H1 (cell line): Measurements from ENCODE around the gene SLC25A48. TPM values are rescaled to one million over a fixed set of nuclear protein-coding genes. Genes with fewer than 3 reads are reported as not detected.

Source experiments
- CTCF ChIA-PET: fragments of 300-600 bp; sonication (Branson Sonifier 250); formaldehyde crosslinking; loops from one replicate; lab custom pipeline; 2021; ENCODE audit not compliant: partially characterized antibody; lab: Charles Lee
- POLR2A ChIA-PET: fragments of 300-600 bp; sonication (Branson Sonifier 250); formaldehyde crosslinking; loops from one replicate; lab custom pipeline; 2021; ENCODE audit warnings: inconsistent platforms; ENCODE audit not compliant: partially characterized antibody; lab: Charles Lee
- DNase-seq, 2 experiments: peaks; one replicate each; pipeline versions ENCODE4 v3.0.0 to v3.0.0-alpha.2; 2010 to 2022; ENCODE audit warnings: low spot score in 2 of 2, low read depth in 1 of 2, mixed read lengths in 1 of 2
- FAIRE-seq: peaks from 2 replicates; lab custom pipeline; 2011; peaks lifted over from hg19 to GRCh38; lab: Jason Lieb, UNC
- H2AFZ ChIP-seq: 2 replicates; pipeline ENCODE4 v1.8.1; 2012; ENCODE audit warnings: low read length, inconsistent platforms
- H2AK5ac ChIP-seq: 2 replicates; pipeline ENCODE4 v1.6.1; 2013; ENCODE audit warnings: low read depth, low read length
- H2BK120ac ChIP-seq: replicated peaks from 2 replicates; pipeline ENCODE3; 2013; ENCODE audit warnings: low read depth, low read length, inconsistent platforms
- H2BK12ac ChIP-seq: 2 replicates; pipeline ENCODE4 v1.6.1; 2013; ENCODE audit warnings: low read depth, low read length
- H2BK15ac ChIP-seq: 2 replicates; pipeline ENCODE4 v1.6.1; 2013; ENCODE audit warnings: low read length
- H2BK20ac ChIP-seq: 2 replicates; pipeline ENCODE4 v1.6.1; 2013; ENCODE audit warnings: low read length
- H2BK5ac ChIP-seq: 2 replicates; pipeline ENCODE4 v1.6.1; 2013; ENCODE audit warnings: low read depth, low read length
- H3K14ac ChIP-seq: 2 replicates; pipeline ENCODE4 v1.6.1; 2013; ENCODE audit warnings: inconsistent platforms; ENCODE audit not compliant: insufficient read length
- H3K18ac ChIP-seq: 2 replicates; pipeline ENCODE4 v1.6.1; 2013; ENCODE audit warnings: low read length; ENCODE audit errors: extremely low read depth
- H3K23ac ChIP-seq: 2 replicates; pipeline ENCODE4 v1.6.1; 2013; ENCODE audit warnings: inconsistent platforms; ENCODE audit not compliant: insufficient read length
- H3K23me2 ChIP-seq: 2 replicates; pipeline ENCODE4 v1.6.1; 2013; ENCODE audit warnings: low read depth, low read length
- H3K27ac ChIP-seq: 2 replicates; pipeline ENCODE4 v1.6.1; 2011; ENCODE audit warnings: low read depth, low read length, inconsistent platforms
- H3K27me3 ChIP-seq, 4 experiments: replicated peaks in 1 of 4; 1 replicate in 1 of 4; 2 replicates in 3 of 4; pipeline versions ENCODE4 v1.6.1 to v1.8.1; 2011 to 2013; ENCODE audit warnings: low read length in 3 of 4, mild to moderate bottlenecking in 3 of 4, inconsistent platforms in 2 of 4, mixed read lengths in 2 of 4, moderate library complexity in 1 of 4; ENCODE audit not compliant: control insufficient read depth in 3 of 4, insufficient read depth in 3 of 4; ENCODE audit errors: extremely low read depth in 1 of 4
- H3K36me3 ChIP-seq, 4 experiments: 2 replicates each; pipeline versions ENCODE4 v1.6.1 to v1.8.1; 2011 to 2013; ENCODE audit warnings: mild to moderate bottlenecking in 4 of 4, low read length in 3 of 4, moderate library complexity in 2 of 4, control low read depth in 1 of 4, inconsistent platforms in 1 of 4; ENCODE audit not compliant: insufficient read depth in 4 of 4, control insufficient read depth in 2 of 4
- H3K4ac ChIP-seq: replicated peaks from 2 replicates; pipeline ENCODE3; 2013; ENCODE audit warnings: low read length, low read depth, mixed read lengths, inconsistent platforms; ENCODE audit not compliant: insufficient read length
- H3K4me1 ChIP-seq, 4 experiments: replicated peaks in 1 of 4; 1 replicate in 1 of 4; 2 replicates in 3 of 4; pipeline versions ENCODE4 v1.6.1 to v1.8.1; 2011 to 2013; ENCODE audit warnings: low read length in 3 of 4, inconsistent platforms in 2 of 4, mixed read lengths in 1 of 4; ENCODE audit not compliant: insufficient read depth in 4 of 4, control insufficient read depth in 3 of 4
- H3K4me2 ChIP-seq, 2 experiments: 2 replicates each; pipeline versions ENCODE4 v1.6.1 to v1.8.1; 2011 to 2013; ENCODE audit warnings: low read depth in 2 of 2, low read length in 2 of 2, control low read depth in 1 of 2, inconsistent platforms in 1 of 2, mild to moderate bottlenecking in 1 of 2; ENCODE audit not compliant: insufficient read depth in 1 of 2
- H3K4me3 ChIP-seq, 4 experiments: fragments of 200-600, 300-600 bp in 1 of 4; sonication (generic), shearing (Covaris generic), sonication (Bioruptor Twin) in 1 of 4; 2 replicates each; pipeline versions ENCODE4 v1.5.1 to v1.8.1; 2011 to 2016; ENCODE audit warnings: low read length in 4 of 4, low read depth in 3 of 4, control low read depth in 2 of 4, inconsistent platforms in 2 of 4, mild to moderate bottlenecking in 2 of 4, mixed read lengths in 1 of 4, moderate library complexity in 1 of 4; ENCODE audit not compliant: insufficient read depth in 2 of 4; ENCODE audit errors: extremely low read depth in 1 of 4
- H3K56ac ChIP-seq: replicated peaks from 2 replicates; pipeline ENCODE3; 2013; ENCODE audit warnings: low read depth, mild to moderate bottlenecking, mixed read lengths, low read length, inconsistent platforms; ENCODE audit not compliant: insufficient read length
- H3K79me1 ChIP-seq: 2 replicates; pipeline ENCODE4 v1.6.1; 2013; ENCODE audit warnings: low read depth, low read length, control low read depth
- H3K79me2 ChIP-seq, 2 experiments: 2 replicates each; pipeline versions ENCODE4 v1.6.1 to v1.8.1; 2012 to 2013; ENCODE audit warnings: low read length in 2 of 2, mild to moderate bottlenecking in 2 of 2, inconsistent platforms in 1 of 2; ENCODE audit not compliant: insufficient read depth in 2 of 2, control insufficient read depth in 1 of 2
- H3K9ac ChIP-seq, 4 experiments: replicated peaks in 1 of 4; 1 replicate in 1 of 4; 2 replicates in 3 of 4; pipeline versions ENCODE4 v1.6.1 to v1.8.1; 2011 to 2013; ENCODE audit warnings: low read depth in 3 of 4, low read length in 3 of 4, control low read depth in 2 of 4, mild to moderate bottlenecking in 2 of 4, moderate library complexity in 2 of 4, inconsistent platforms in 1 of 4; ENCODE audit errors: extremely low read depth in 1 of 4
- H3K9me3 ChIP-seq, 2 experiments: 2 replicates each; pipeline versions ENCODE4 v1.6.1 to v1.8.1; 2012 to 2013; ENCODE audit warnings: mild to moderate bottlenecking in 2 of 2, moderate library complexity in 2 of 2, control low read depth in 1 of 2, inconsistent platforms in 1 of 2, low read depth in 1 of 2, low read length in 1 of 2, mixed read lengths in 1 of 2; ENCODE audit not compliant: insufficient read depth in 2 of 2
- H4K20me1 ChIP-seq, 2 experiments: replicated peaks in 1 of 2; 2 replicates each; pipeline versions ENCODE3 to v1.8.1; 2011 to 2013; ENCODE audit warnings: inconsistent platforms in 2 of 2, low read length in 2 of 2, mild to moderate bottlenecking in 1 of 2; ENCODE audit not compliant: insufficient read depth in 2 of 2, control insufficient read depth in 1 of 2
- H4K5ac ChIP-seq: 2 replicates; pipeline ENCODE4 v1.6.1; 2013; ENCODE audit warnings: low read length, low read depth, mixed read lengths, inconsistent platforms; ENCODE audit not compliant: insufficient read length
- H4K8ac ChIP-seq: 2 replicates; pipeline ENCODE4 v1.8.0; 2013; ENCODE audit warnings: mild to moderate bottlenecking, moderate library complexity, low read length, inconsistent platforms; ENCODE audit not compliant: insufficient read depth; ENCODE audit errors: extremely low read depth
- H4K91ac ChIP-seq: replicated peaks from 2 replicates; pipeline ENCODE3; 2013; ENCODE audit warnings: low read length, mixed read lengths, inconsistent platforms; ENCODE audit not compliant: insufficient read length
- CEBPB ChIP-seq: IDR thresholded peaks from 2 replicates; pipeline ENCODE4 v1.6.1; 2012; ENCODE audit warnings: low read depth, low read length
- CHD1 ChIP-seq: IDR thresholded peaks from 2 replicates; pipeline ENCODE4 v1.6.1; 2012; ENCODE audit warnings: low read depth, low read length, improper control_type of control experiment
- FOSL1 ChIP-seq: IDR thresholded peaks from 2 replicates; pipeline ENCODE4 v1.6.1; 2011; ENCODE audit warnings: mild to moderate bottlenecking, low read depth, low read length, moderate library complexity; ENCODE audit not compliant: insufficient read depth
- GTF2F1 ChIP-seq: IDR thresholded peaks from 2 replicates; pipeline ENCODE4 v1.6.1; 2012; ENCODE audit warnings: low read depth, low read length, improper control_type of control experiment, borderline replicate concordance
- KDM4A ChIP-seq: IDR thresholded peaks from one replicate; pipeline ENCODE4 v1.7.1; 2012; ENCODE audit warnings: low read depth, mild to moderate bottlenecking, moderate library complexity, low read length, inconsistent platforms; ENCODE audit not compliant: severe bottlenecking
- KDM5A ChIP-seq: fragments of 200-600 bp; IDR thresholded peaks from 2 replicates; pipeline ENCODE4 v1.7.1; 2012; ENCODE audit warnings: mild to moderate bottlenecking, low read length, inconsistent platforms, mixed read lengths
- MAX ChIP-seq: IDR thresholded peaks from 2 replicates; pipeline ENCODE4 v1.6.1; 2012; ENCODE audit warnings: inconsistent platforms
- PHF8 ChIP-seq: fragments of 200-600 bp; sonication (generic); conservative IDR thresholded peaks from 2 replicates; pipeline ENCODE4 v1.7.1; 2012; ENCODE audit warnings: low read depth, mild to moderate bottlenecking, inconsistent platforms, low read length, moderate library complexity
- POLR2AphosphoS5 ChIP-seq: IDR thresholded peaks from 2 replicates; pipeline ENCODE4 v1.6.1; 2011; ENCODE audit warnings: low read depth, low read length
- RXRA ChIP-seq: IDR thresholded peaks from 2 replicates; pipeline ENCODE4 v1.6.1; 2011; ENCODE audit warnings: low read depth, mild to moderate bottlenecking, low read length, moderate library complexity; ENCODE audit not compliant: insufficient read depth
- SP1 ChIP-seq: IDR thresholded peaks from 2 replicates; pipeline ENCODE4 v1.6.1; 2011; ENCODE audit warnings: low read depth, low read length
- SP2 ChIP-seq: IDR thresholded peaks from 2 replicates; pipeline ENCODE4 v1.6.1; 2012; ENCODE audit warnings: mild to moderate bottlenecking, low read length, inconsistent platforms
- WGBS, 2 experiments: shearing (Covaris generic) in 1 of 2; methylation state at CpG; one replicate each; pipeline versions ENCODE4 v1.1.6 to v1.1.7; 2013 to 2015; ENCODE audit warnings: low lambda C conversion rate in 2 of 2, mixed read lengths in 2 of 2, inconsistent platforms in 1 of 2, low coverage in 1 of 2, missing lambda C conversion rate in 1 of 2; ENCODE audit not compliant: insufficient replicate concordance in 2 of 2, insufficient coverage in 1 of 2, insufficient read length in 1 of 2; ENCODE audit errors: extremely low coverage in 1 of 2, missing lambda C conversion rate in 1 of 2; 5-methylcytosine and 5-hydroxymethylcytosine counted together
- polyA plus RNA-seq, 7 experiments: library from polyadenylated mRNA; depleted of rRNA in 3 of 7; stranded (reverse) in 5 of 7; unstranded in 2 of 7; fragments of >200 nt in 5 of 7; fragments of 200-250 nt in 2 of 7; gene quantifications; 1 replicate in 5 of 7; 2 replicates in 1 of 7; 4 replicates in 1 of 7; pipeline versions ENCODE4 v1.2.1 to v1.2.3, GENCODE V29; 2011 to 2013; ENCODE audit warnings: missing spikeins in 2 of 7, mixed read lengths in 2 of 7
- total RNA-seq: library from RNA; stranded (reverse); fragmentation: NEBNext Ultra II Directional; extraction: Animal tissue kit (Norgen Biotek cat#: 25700); gene quantifications from 2 replicates; pipeline ENCODE4 v1.2.1, GENCODE V29; 2021

The SLC25A48 gene
- total and polyA plus RNA-seq, 2 of the 8 experiments (the other 6 are each of a cell fraction or from before 2014, with no cell fraction given) = 1.3 to 1.8 TPM

DNA sequence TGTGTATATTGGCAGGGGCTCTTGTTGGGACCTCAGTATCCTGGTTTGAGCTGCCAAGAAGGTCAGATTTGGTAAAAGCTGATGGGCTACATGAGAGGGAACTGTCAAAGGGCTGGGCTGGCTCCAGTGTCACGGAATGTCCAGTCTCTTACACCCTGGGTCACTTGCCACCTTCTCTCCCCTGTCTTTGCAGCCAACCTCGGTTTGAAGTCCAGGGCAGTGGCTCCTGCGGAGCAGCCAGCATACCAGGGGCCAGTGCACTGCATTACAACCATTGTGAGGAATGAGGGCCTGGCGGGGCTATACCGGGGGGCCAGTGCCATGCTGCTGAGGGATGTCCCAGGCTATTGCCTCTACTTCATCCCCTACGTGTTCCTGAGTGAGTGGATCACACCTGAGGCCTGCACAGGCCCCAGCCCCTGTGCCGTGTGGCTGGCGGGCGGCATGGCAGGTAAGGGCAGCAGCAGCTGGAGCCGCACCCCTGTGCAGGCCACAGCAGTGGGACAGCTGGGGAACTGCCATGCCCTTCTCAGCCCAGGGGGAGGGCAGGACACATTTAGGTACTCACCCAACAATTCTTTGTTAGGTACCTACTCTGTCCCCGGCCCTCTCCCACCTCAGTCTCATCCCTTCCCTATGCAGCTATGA, 36.9 kb downstream of the SLC25A48 start:
- no peaks in the 10 kb centered on the region for H3K79me2 ChIP-seq
- H3K23ac ChIP-seq = no peak overlapping the region
- no peak overlapping the region; the same call in 1 of the 2 replicates for H4K8ac ChIP-seq
- H2BK20ac ChIP-seq = no peak overlapping the region
- H2BK5ac ChIP-seq = no peak overlapping the region; the same call in 1 of the 2 replicates
- no peak overlapping the region for H3K14ac ChIP-seq
- no peak overlapping the region for H2AK5ac ChIP-seq
- H3K4me2 ChIP-seq = no peak overlapping the region
- H3K56ac ChIP-seq = no peak overlapping the region
- TF ChIP-seq MAX (no peak), GTF2F1 (no peak), POLR2AphosphoS5 (no peak), KDM4A (no peak), FOSL1 (no peak), CHD1 (no peak), PHF8 (no peak), SP1 (no peak), CEBPB (no peak), SP2 (no peak), RXRA (no peak), KDM5A (no peak)
- FAIRE-seq (no peak), DNase-seq (no peak)
- H3K4ac ChIP-seq = no peak overlapping the region
- no peaks in the 10 kb centered on the region for H3K36me3 ChIP-seq
- H3K27ac ChIP-seq = no peak overlapping the region
- H3K27me3 ChIP-seq = no peaks in the 10 kb centered on the region; a peak in 1 of 7 replicates
- no peak overlapping the region for H4K5ac ChIP-seq
- H3K9ac ChIP-seq = no peak overlapping the region
- no peak overlapping the region for H2AFZ ChIP-seq
- no peaks in the 10 kb centered on the region for H3K9me3 ChIP-seq
- no peak overlapping the region for H2BK120ac ChIP-seq
- ChIA-PET CTCF (interaction anchor here (0.6 to 4.9 kb wide), 9 partner anchors 11 to 742 kb away, joined by 3 to 30 read pairs (median 7); partner anchors contain the start of gene SLC25A48), POLR2A (no interaction called here)
- 84% methylated on average over 11 of the region's 11 CpGs; no CpG with 5 or more reads in 1 of the 2 experiments for WGBS, 2 experiments
- H3K18ac ChIP-seq = no peak overlapping the region
- H4K91ac ChIP-seq = no peak overlapping the region
- no peaks in the 10 kb centered on the region for H3K4me1 ChIP-seq
- no peak overlapping the region for H2BK15ac ChIP-seq
- H2BK12ac ChIP-seq = no peak overlapping the region
- no peaks in the 10 kb centered on the region for H4K20me1 ChIP-seq
- no peaks in the 10 kb centered on the region for H3K79me1 ChIP-seq
- H3K4me3 ChIP-seq = no peak overlapping the region
- H3K23me2 ChIP-seq = no peaks in the 10 kb centered on the region
